ENCODE data around the gene GBP4. TPM values are rescaled to one million over a fixed set of nuclear protein-coding genes. Genes with fewer than 3 reads are reported as not detected.

GBP4 gene
- total and polyA plus RNA-seq, 9 of the 15 experiments (the other 6 are each of a cell fraction or from before 2014, with no cell fraction given) = 0.04 to 0.40 (median 0.11) TPM

DNA sequence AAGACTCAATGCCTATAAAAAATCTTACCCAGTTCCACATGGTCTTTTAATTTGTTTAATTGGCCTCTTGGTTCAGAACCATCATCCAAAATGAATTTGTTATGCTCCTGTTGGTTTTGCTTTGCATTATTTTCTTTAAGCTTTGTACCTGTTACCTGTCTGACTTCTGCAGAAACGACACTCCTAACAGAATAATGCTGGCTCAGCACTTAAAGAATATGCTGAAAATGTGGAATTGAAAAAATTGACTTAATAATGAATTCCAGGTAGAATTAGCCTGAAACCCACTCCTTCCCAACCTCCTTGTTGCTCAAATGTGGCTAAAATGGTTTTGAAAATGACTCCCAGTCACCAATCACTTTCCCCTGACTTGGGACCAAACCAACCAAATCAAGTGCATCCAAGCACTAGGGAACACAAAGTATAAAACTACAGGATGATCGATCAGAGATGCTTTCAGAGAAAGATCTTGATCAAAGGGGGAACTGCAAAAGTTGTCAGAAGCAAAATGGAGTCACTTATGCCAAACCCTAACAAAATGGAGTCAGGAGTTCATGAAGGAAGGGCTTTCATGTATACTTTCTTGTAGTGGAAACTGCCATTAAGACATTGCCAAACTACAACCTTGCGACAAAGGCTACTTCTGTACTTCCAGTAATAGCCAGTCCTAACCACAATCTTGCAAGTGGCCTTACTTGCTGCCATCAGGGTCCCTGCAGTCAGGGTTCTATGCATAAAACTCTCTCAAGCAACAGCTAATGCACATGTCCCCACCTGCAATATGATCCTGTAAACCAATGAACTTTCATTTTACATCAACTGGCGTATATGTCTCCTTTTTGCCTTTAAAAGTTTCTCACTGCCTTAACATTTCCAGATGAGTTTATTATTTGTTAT is 28.3 kb downstream of the GBP4 start (continued):
- TF ChIP-seq ZNF584 (CRISPR knock-in tag; IDR thresholded peaks at IDR 0.05; ENCODE audit: low read depth) (peak; percentile 98), NR1H2 (CRISPR knock-in tag; IDR thresholded peaks at IDR 0.05) (no peak), DDX20 (tag; IDR thresholded peaks at IDR 0.05; ENCODE audit: low read depth) (peak; percentile 77; the same call in 1 of the 2 replicates), NEUROD1 (IDR thresholded peaks at IDR 0.05; ENCODE audit: borderline replicate concordance, low read depth, low read length, partially characterized antibody) (no peak), ZNF778 (CRISPR knock-in tag; IDR thresholded peaks at IDR 0.05) (no peak), FOXK1 (CRISPR knock-in tag; IDR thresholded peaks at IDR 0.05; ENCODE audit: borderline replicate concordance) (no peak)
- TF ChIP-seq, protein P1, sequence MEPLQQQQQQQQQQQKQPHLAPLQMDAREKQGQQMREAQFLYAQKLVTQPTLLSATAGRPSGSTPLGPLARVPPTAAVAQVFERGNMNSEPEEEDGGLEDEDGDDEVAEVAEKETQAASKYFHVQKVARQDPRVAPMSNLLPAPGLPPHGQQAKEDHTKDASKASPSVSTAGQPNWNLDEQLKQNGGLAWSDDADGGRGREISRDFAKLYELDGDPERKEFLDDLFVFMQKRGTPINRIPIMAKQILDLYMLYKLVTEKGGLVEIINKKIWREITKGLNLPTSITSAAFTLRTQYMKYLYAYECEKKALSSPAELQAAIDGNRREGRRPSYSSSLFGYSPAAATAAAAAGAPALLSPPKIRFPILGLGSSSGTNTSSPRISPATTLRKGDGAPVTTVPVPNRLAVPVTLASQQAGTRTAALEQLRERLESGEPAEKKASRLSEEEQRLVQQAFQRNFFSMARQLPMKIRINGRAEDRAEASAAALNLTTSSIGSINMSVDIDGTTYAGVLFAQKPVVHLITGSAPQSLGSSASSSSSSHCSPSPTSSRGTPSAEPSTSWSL (CRISPR knock-in tag; IDR thresholded peaks at IDR 0.05; ENCODE audit: borderline replicate concordance) = no peak
- TF ChIP-seq, protein P2, sequence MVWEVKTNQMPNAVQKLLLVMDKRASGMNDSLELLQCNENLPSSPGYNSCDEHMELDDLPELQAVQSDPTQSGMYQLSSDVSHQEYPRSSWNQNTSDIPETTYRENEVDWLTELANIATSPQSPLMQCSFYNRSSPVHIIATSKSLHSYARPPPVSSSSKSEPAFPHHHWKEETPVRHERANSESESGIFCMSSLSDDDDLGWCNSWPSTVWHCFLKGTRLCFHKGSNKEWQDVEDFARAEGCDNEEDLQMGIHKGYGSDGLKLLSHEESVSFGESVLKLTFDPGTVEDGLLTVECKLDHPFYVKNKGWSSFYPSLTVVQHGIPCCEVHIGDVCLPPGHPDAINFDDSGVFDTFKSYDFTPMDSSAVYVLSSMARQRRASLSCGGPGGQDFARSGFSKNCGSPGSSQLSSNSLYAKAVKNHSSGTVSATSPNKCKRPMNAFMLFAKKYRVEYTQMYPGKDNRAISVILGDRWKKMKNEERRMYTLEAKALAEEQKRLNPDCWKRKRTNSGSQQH (CRISPR knock-in tag; IDR thresholded peaks at IDR 0.05) = peak; percentile 72; the same call in 1 of the 2 replicates
- TF ChIP-seq, protein P3, sequence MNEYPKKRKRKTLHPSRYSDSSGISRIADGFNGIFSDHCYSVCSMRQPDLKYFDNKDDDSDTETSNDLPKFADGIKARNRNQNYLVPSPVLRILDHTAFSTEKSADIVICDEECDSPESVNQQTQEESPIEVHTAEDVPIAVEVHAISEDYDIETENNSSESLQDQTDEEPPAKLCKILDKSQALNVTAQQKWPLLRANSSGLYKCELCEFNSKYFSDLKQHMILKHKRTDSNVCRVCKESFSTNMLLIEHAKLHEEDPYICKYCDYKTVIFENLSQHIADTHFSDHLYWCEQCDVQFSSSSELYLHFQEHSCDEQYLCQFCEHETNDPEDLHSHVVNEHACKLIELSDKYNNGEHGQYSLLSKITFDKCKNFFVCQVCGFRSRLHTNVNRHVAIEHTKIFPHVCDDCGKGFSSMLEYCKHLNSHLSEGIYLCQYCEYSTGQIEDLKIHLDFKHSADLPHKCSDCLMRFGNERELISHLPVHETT (CRISPR knock-in tag; conservative IDR thresholded peaks at IDR 0.05 in 1 of 2, IDR thresholded peaks at IDR 0.05 in 1 of 2) = peak in 1 of 2 experiments; percentile 86; a peak in 2 of 4 replicates
- TF ChIP-seq, protein P4, sequence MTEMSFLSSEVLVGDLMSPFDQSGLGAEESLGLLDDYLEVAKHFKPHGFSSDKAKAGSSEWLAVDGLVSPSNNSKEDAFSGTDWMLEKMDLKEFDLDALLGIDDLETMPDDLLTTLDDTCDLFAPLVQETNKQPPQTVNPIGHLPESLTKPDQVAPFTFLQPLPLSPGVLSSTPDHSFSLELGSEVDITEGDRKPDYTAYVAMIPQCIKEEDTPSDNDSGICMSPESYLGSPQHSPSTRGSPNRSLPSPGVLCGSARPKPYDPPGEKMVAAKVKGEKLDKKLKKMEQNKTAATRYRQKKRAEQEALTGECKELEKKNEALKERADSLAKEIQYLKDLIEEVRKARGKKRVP (CRISPR knock-in tag; IDR thresholded peaks at IDR 0.05) = peak; percentile 70; the same call in 1 of the 2 replicates
- TF ChIP-seq, protein P5, sequence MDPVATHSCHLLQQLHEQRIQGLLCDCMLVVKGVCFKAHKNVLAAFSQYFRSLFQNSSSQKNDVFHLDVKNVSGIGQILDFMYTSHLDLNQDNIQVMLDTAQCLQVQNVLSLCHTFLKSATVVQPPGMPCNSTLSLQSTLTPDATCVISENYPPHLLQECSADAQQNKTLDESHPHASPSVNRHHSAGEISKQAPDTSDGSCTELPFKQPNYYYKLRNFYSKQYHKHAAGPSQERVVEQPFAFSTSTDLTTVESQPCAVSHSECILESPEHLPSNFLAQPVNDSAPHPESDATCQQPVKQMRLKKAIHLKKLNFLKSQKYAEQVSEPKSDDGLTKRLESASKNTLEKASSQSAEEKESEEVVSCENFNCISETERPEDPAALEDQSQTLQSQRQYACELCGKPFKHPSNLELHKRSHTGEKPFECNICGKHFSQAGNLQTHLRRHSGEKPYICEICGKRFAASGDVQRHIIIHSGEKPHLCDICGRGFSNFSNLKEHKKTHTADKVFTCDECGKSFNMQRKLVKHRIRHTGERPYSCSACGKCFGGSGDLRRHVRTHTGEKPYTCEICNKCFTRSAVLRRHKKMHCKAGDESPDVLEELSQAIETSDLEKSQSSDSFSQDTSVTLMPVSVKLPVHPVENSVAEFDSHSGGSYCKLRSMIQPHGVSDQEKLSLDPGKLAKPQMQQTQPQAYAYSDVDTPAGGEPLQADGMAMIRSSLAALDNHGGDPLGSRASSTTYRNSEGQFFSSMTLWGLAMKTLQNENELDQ (CRISPR knock-in tag; IDR thresholded peaks at IDR 0.05; ENCODE audit: borderline replicate concordance) = no peak
- TF ChIP-seq, protein P6, sequence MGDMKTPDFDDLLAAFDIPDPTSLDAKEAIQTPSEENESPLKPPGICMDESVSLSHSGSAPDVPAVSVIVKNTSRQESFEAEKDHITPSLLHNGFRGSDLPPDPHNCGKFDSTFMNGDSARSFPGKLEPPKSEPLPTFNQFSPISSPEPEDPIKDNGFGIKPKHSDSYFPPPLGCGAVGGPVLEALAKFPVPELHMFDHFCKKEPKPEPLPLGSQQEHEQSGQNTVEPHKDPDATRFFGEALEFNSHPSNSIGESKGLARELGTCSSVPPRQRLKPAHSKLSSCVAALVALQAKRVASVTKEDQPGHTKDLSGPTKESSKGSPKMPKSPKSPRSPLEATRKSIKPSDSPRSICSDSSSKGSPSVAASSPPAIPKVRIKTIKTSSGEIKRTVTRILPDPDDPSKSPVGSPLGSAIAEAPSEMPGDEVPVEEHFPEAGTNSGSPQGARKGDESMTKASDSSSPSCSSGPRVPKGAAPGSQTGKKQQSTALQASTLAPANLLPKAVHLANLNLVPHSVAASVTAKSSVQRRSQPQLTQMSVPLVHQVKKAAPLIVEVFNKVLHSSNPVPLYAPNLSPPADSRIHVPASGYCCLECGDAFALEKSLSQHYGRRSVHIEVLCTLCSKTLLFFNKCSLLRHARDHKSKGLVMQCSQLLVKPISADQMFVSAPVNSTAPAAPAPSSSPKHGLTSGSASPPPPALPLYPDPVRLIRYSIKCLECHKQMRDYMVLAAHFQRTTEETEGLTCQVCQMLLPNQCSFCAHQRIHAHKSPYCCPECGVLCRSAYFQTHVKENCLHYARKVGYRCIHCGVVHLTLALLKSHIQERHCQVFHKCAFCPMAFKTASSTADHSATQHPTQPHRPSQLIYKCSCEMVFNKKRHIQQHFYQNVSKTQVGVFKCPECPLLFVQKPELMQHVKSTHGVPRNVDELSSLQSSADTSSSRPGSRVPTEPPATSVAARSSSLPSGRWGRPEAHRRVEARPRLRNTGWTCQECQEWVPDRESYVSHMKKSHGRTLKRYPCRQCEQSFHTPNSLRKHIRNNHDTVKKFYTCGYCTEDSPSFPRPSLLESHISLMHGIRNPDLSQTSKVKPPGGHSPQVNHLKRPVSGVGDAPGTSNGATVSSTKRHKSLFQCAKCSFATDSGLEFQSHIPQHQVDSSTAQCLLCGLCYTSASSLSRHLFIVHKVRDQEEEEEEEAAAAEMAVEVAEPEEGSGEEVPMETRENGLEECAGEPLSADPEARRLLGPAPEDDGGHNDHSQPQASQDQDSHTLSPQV (IDR thresholded peaks at IDR 0.05) = no peak

Measured in K562 (cell line).